ENCODE data around the gene BBIP1. TPM values are rescaled to one million over a fixed set of nuclear protein-coding genes. Genes with fewer than 3 reads are reported as not detected.

The BBIP1 gene
- total and polyA plus RNA-seq, 2 experiments from 2014 or later: 14.8 to 56.5 TPM

DNA sequence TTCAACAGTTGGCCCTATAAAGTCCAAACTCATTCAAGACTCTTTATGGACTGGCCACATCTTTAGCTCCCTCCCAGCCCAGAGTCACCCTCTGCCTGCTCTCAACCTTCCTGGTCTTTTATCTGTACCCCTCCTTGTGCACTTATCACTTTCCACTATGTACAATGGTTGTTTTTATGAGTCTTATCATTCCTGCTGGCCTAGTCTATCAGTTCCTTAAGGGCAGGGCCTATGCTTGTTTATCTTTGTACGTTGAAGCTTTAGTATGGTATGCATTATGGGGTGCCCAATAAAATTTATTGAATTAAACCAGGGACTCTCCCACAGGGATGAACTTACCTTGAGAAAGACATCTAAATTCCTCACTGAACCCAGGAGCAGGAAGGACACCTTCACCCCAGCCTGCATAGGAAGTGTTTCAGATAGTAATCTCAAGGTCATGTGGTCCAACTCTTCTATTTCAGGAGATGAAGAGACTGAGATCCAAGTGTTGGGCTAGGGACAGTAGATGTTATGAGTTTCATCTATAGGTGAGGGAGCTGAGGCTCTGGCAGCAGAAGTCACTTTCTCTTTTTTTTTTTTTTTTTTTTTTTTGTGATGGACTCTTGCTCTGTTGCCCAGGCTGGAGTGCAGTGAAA lies 60.6 kb downstream of the BBIP1 start:
- H3K4me3 Mint-ChIP-seq: no peak overlapping the region

More for the DNA sequence above, 60.6 kb downstream of the BBIP1 start:
- no peaks in the 10 kb centered on the region for H3F3A ChIP-seq (replicated peaks; ENCODE audit: low read depth)
- H3K27me3 ChIP-seq (ENCODE audit: insufficient read depth): no peaks in the 10 kb centered on the region
- H3K9me3 Mint-ChIP-seq: no peaks in the 10 kb centered on the region
- no peak for TF ChIP-seq NANOG (IDR thresholded peaks at IDR 0.05; ENCODE audit: borderline replicate concordance)
- no peak for TF ChIP-seq EZH2 (IDR thresholded peaks at IDR 0.05; ENCODE audit: low read depth, unreplicated experiment)
- TF ChIP-seq, protein P1, sequence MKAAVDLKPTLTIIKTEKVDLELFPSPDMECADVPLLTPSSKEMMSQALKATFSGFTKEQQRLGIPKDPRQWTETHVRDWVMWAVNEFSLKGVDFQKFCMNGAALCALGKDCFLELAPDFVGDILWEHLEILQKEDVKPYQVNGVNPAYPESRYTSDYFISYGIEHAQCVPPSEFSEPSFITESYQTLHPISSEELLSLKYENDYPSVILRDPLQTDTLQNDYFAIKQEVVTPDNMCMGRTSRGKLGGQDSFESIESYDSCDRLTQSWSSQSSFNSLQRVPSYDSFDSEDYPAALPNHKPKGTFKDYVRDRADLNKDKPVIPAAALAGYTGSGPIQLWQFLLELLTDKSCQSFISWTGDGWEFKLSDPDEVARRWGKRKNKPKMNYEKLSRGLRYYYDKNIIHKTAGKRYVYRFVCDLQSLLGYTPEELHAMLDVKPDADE (IDR thresholded peaks at IDR 0.05): no peak
- TF ChIP-seq POLR2AphosphoS5 (IDR thresholded peaks at IDR 0.05; ENCODE audit: low read depth): no peak
- TF ChIP-seq, protein P2, sequence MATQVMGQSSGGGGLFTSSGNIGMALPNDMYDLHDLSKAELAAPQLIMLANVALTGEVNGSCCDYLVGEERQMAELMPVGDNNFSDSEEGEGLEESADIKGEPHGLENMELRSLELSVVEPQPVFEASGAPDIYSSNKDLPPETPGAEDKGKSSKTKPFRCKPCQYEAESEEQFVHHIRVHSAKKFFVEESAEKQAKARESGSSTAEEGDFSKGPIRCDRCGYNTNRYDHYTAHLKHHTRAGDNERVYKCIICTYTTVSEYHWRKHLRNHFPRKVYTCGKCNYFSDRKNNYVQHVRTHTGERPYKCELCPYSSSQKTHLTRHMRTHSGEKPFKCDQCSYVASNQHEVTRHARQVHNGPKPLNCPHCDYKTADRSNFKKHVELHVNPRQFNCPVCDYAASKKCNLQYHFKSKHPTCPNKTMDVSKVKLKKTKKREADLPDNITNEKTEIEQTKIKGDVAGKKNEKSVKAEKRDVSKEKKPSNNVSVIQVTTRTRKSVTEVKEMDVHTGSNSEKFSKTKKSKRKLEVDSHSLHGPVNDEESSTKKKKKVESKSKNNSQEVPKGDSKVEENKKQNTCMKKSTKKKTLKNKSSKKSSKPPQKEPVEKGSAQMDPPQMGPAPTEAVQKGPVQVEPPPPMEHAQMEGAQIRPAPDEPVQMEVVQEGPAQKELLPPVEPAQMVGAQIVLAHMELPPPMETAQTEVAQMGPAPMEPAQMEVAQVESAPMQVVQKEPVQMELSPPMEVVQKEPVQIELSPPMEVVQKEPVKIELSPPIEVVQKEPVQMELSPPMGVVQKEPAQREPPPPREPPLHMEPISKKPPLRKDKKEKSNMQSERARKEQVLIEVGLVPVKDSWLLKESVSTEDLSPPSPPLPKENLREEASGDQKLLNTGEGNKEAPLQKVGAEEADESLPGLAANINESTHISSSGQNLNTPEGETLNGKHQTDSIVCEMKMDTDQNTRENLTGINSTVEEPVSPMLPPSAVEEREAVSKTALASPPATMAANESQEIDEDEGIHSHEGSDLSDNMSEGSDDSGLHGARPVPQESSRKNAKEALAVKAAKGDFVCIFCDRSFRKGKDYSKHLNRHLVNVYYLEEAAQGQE (IDR thresholded peaks at IDR 0.05; ENCODE audit: unreplicated experiment): no peak
- TF ChIP-seq JUNB (IDR thresholded peaks at IDR 0.05; ENCODE audit: unreplicated experiment): no peak
- TF ChIP-seq STAT1 (IDR thresholded peaks at IDR 0.05; ENCODE audit: unreplicated experiment): no peak
- TF ChIP-seq ZNF331 (CRISPR knock-in tag; IDR thresholded peaks at IDR 0.05; ENCODE audit: low read depth): no peak
- TF ChIP-seq, protein P3, sequence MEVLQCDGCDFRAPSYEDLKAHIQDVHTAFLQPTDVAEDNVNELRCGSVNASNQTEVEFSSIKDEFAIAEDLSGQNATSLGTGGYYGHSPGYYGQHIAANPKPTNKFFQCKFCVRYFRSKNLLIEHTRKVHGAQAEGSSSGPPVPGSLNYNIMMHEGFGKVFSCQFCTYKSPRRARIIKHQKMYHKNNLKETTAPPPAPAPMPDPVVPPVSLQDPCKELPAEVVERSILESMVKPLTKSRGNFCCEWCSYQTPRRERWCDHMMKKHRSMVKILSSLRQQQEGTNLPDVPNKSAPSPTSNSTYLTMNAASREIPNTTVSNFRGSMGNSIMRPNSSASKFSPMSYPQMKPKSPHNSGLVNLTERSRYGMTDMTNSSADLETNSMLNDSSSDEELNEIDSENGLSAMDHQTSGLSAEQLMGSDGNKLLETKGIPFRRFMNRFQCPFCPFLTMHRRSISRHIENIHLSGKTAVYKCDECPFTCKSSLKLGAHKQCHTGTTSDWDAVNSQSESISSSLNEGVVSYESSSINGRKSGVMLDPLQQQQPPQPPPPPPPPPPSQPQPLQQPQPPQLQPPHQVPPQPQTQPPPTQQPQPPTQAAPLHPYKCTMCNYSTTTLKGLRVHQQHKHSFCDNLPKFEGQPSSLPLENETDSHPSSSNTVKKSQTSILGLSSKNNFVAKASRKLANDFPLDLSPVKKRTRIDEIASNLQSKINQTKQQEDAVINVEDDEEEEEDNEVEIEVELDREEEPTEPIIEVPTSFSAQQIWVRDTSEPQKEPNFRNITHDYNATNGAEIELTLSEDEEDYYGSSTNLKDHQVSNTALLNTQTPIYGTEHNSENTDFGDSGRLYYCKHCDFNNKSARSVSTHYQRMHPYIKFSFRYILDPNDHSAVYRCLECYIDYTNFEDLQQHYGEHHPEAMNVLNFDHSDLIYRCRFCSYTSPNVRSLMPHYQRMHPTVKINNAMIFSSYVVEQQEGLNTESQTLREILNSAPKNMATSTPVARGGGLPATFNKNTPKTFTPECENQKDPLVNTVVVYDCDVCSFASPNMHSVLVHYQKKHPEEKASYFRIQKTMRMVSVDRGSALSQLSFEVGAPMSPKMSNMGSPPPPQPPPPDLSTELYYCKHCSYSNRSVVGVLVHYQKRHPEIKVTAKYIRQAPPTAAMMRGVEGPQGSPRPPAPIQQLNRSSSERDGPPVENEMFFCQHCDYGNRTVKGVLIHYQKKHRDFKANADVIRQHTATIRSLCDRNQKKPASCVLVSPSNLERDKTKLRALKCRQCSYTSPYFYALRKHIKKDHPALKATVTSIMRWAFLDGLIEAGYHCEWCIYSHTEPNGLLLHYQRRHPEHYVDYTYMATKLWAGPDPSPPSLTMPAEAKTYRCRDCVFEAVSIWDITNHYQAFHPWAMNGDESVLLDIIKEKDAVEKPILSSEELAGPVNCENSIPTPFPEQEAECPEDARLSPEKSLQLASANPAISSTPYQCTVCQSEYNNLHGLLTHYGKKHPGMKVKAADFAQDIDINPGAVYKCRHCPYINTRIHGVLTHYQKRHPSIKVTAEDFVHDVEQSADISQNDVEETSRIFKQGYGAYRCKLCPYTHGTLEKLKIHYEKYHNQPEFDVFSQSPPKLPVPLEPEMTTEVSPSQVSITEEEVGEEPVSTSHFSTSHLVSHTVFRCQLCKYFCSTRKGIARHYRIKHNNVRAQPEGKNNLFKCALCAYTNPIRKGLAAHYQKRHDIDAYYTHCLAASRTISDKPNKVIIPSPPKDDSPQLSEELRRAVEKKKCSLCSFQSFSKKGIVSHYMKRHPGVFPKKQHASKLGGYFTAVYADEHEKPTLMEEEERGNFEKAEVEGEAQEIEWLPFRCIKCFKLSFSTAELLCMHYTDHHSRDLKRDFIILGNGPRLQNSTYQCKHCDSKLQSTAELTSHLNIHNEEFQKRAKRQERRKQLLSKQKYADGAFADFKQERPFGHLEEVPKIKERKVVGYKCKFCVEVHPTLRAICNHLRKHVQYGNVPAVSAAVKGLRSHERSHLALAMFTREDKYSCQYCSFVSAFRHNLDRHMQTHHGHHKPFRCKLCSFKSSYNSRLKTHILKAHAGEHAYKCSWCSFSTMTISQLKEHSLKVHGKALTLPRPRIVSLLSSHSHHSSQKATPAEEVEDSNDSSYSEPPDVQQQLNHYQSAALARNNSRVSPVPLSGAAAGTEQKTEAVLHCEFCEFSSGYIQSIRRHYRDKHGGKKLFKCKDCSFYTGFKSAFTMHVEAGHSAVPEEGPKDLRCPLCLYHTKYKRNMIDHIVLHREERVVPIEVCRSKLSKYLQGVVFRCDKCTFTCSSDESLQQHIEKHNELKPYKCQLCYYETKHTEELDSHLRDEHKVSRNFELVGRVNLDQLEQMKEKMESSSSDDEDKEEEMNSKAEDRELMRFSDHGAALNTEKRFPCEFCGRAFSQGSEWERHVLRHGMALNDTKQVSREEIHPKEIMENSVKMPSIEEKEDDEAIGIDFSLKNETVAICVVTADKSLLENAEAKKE (CRISPR knock-in tag; IDR thresholded peaks at IDR 0.05): no peak
- TF ChIP-seq, protein P4, sequence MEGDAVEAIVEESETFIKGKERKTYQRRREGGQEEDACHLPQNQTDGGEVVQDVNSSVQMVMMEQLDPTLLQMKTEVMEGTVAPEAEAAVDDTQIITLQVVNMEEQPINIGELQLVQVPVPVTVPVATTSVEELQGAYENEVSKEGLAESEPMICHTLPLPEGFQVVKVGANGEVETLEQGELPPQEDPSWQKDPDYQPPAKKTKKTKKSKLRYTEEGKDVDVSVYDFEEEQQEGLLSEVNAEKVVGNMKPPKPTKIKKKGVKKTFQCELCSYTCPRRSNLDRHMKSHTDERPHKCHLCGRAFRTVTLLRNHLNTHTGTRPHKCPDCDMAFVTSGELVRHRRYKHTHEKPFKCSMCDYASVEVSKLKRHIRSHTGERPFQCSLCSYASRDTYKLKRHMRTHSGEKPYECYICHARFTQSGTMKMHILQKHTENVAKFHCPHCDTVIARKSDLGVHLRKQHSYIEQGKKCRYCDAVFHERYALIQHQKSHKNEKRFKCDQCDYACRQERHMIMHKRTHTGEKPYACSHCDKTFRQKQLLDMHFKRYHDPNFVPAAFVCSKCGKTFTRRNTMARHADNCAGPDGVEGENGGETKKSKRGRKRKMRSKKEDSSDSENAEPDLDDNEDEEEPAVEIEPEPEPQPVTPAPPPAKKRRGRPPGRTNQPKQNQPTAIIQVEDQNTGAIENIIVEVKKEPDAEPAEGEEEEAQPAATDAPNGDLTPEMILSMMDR (conservative IDR thresholded peaks at IDR 0.05; ENCODE audit: low read depth in 2 of 2): no peak
- no peak for TF ChIP-seq EZH2phosphoT487 (IDR thresholded peaks at IDR 0.05; ENCODE audit: unreplicated experiment)
- TF ChIP-seq ZNF114 (CRISPR knock-in tag; IDR thresholded peaks at IDR 0.05): no peak
- TF ChIP-seq CREB1 (CRISPR knock-in tag; IDR thresholded peaks at IDR 0.05; ENCODE audit: low read depth): no peak
- peaks cover 5% of the 10 kb centered on the region for H3K9me2 ChIP-seq (ENCODE audit: insufficient read depth)
- peaks cover 2% of the 10 kb centered on the region for H3K27me3 Mint-ChIP-seq (ENCODE audit: insufficient read depth, low read depth, poor library complexity)
- ATAC-seq (no peak), DNase-seq (ENCODE audit: low spot score) (no peak)
- no peak overlapping the region; the same call in 1 of the 2 replicates for H3K27ac Mint-ChIP-seq
- H3K4me3 ChIP-seq: no peak overlapping the region
- no peaks in the 10 kb centered on the region for H4K20me1 ChIP-seq (replicated peaks; ENCODE audit: insufficient read depth)
- no peak overlapping the region for H3K27ac ChIP-seq (ENCODE audit: low read depth)
- no peaks in the 10 kb centered on the region for H3K4me1 Mint-ChIP-seq
- no peak overlapping the region for H3K4me2 ChIP-seq
- H2AFZ ChIP-seq: no peak overlapping the region
- H3K4me1 ChIP-seq (ENCODE audit: insufficient read depth): no peaks in the 10 kb centered on the region
- H3K36me3 Mint-ChIP-seq (ENCODE audit: low read depth): no peaks in the 10 kb centered on the region
- H3K36me3 ChIP-seq (ENCODE audit: insufficient read depth): no peaks in the 10 kb centered on the region
- H3K79me2 ChIP-seq (replicated peaks; ENCODE audit: insufficient read depth): no peaks in the 10 kb centered on the region

All from GM23338 (cell line).